Measurements from ENCODE around the gene SRSF9. TPM values are rescaled to one million over a fixed set of nuclear protein-coding genes. Genes with fewer than 3 reads are reported as not detected.

Gene SRSF9
- total and polyA plus RNA-seq, 2 donors (not counting 1 experiment from before 2014, with no cell fraction given): 96.3 to 157 TPM

GRCh38 chr12:120495186-120495730 is 25.7 kb upstream of the SRSF9 start:
- Histone ChIP-seq H3K4me1 (ENCODE audit: control insufficient read depth in 2 of 2, insufficient read depth in 2 of 2, low read length in 2 of 2) (peaks cover 17% of the 10 kb centered on the region in 2 donors), H4K20me1 (ENCODE audit: control insufficient read depth, insufficient read depth, low read length, poor library complexity, severe bottlenecking) (peaks cover 20% of the 10 kb centered on the region), H3K36me3 (replicated peaks in 1 of 2; ENCODE audit: control extremely low read depth in 1 of 2, control insufficient read depth in 1 of 2, extremely low read depth in 1 of 2, insufficient read depth in 2 of 2, low read length in 1 of 2) (peaks cover 0 to 5% of the 10 kb centered on the region in 2 experiments), H3K27ac (ENCODE audit: low read length in 2 of 2) (peak overlapping the region; percentile 30 to 78), H3K27me3 (replicated peaks in 1 of 4; ENCODE audit: control extremely low read depth in 1 of 4, control insufficient read depth in 3 of 4, insufficient read depth in 4 of 4, low read length in 3 of 4) (no peaks in the 10 kb centered on the region), H3K4me2 (replicated peaks; ENCODE audit: low read depth, low read length, poor library complexity, severe bottlenecking) (peak overlapping the region; percentile 87), H3K9me3 (ENCODE audit: control extremely low read depth in 1 of 3, control insufficient read depth in 2 of 3, insufficient read depth in 1 of 3, low read length in 2 of 3) (no peaks in the 10 kb centered on the region), H3K4me3 (ENCODE audit: control extremely low read depth in 1 of 5, extremely low read depth in 1 of 5, insufficient read depth in 1 of 5, low read depth in 2 of 5, low read length in 4 of 5) (peak overlapping the region in 4 of 5 experiments; percentile 73 to 90 (median 85)), H3K79me2 (ENCODE audit: control insufficient read depth, insufficient read depth, low read length) (peaks cover 24% of the 10 kb centered on the region), H3K9ac (ENCODE audit: low read length) (peak overlapping the region; percentile 82), H2AFZ (ENCODE audit: insufficient read depth, low read depth, low read length, poor library complexity, severe bottlenecking) (peak overlapping the region; percentile 83)
- Mint-ChIP-seq H3K4me3 (peak overlapping the region; percentile 98), H3K27me3 (no peaks in the 10 kb centered on the region), H3K9me3 (ENCODE audit: insufficient read depth) (no peaks in the 10 kb centered on the region), H3K27ac (peak overlapping the region; percentile 93), H3K4me1 (peaks cover 28% of the 10 kb centered on the region)
- POLR2A ChIA-PET: interaction anchor here (0.6 to 2.0 kb wide), 3 partner anchors 14 to 43 kb away, joined by 3 to 26 read pairs (median 3); partner anchors contain the start of gene SRSF9
- DNase-seq (no peak), ATAC-seq (ENCODE audit: low read depth) (no peak)
- CTCF ChIA-PET: interaction anchor here (0.5 to 2.1 kb wide), 10 partner anchors 25 to 1040 kb away, joined by 3 to 10 read pairs (median 4); partner anchors contain the start of genes COQ5 and RNU4-1
- 50% methylated on average over 12 of the region's 17 CpGs for WGBS (ENCODE audit: insufficient coverage)
- intact Hi-C loops (cut with micrococcal nuclease): loop anchor here (1.0 to 5.0 kb wide), 2 partner anchors 34 to 87 kb away; partner anchors contain the start of genes COQ5 and POP5
- no peak for TF ChIP-seq EZH2 (IDR thresholded peaks at IDR 0.05; ENCODE audit: borderline replicate concordance, insufficient read depth, low read depth, low read length, poor library complexity, severe bottlenecking)
- TF ChIP-seq, protein P1, sequence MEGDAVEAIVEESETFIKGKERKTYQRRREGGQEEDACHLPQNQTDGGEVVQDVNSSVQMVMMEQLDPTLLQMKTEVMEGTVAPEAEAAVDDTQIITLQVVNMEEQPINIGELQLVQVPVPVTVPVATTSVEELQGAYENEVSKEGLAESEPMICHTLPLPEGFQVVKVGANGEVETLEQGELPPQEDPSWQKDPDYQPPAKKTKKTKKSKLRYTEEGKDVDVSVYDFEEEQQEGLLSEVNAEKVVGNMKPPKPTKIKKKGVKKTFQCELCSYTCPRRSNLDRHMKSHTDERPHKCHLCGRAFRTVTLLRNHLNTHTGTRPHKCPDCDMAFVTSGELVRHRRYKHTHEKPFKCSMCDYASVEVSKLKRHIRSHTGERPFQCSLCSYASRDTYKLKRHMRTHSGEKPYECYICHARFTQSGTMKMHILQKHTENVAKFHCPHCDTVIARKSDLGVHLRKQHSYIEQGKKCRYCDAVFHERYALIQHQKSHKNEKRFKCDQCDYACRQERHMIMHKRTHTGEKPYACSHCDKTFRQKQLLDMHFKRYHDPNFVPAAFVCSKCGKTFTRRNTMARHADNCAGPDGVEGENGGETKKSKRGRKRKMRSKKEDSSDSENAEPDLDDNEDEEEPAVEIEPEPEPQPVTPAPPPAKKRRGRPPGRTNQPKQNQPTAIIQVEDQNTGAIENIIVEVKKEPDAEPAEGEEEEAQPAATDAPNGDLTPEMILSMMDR (IDR thresholded peaks at IDR 0.05): no peak

GRCh38 chr12:120490833-120491512 is 21.4 kb upstream of the SRSF9 start:
- DNase-seq: no peak
- H3K4me1 Mint-ChIP-seq: peaks cover 13% of the 10 kb centered on the region
- H3K27ac ChIP-seq (ENCODE audit: low read length in 2 of 2): no peak overlapping the region
- 100% methylated on average over 1 of the region's 2 CpGs for WGBS (ENCODE audit: insufficient coverage)
- H3K27ac Mint-ChIP-seq: no peak overlapping the region
- H3K4me3 Mint-ChIP-seq: no peak overlapping the region
- no peaks in the 10 kb centered on the region for H3K27me3 Mint-ChIP-seq
- H3K27me3 ChIP-seq (replicated peaks in 1 of 4; ENCODE audit: control extremely low read depth in 1 of 4, control insufficient read depth in 3 of 4, insufficient read depth in 4 of 4, low read length in 3 of 4): no peaks in the 10 kb centered on the region
- no peak overlapping the region for H2AFZ ChIP-seq (ENCODE audit: insufficient read depth, low read depth, low read length, poor library complexity, severe bottlenecking)
- intact Hi-C loops (cut with micrococcal nuclease): no loop called here
- CTCF ChIA-PET: interaction anchor here (1.7 kb wide), 1 partner anchor 23 kb away, joined by 4 read pairs; no protein-coding TSS in a partner anchor
- H3K79me2 ChIP-seq (ENCODE audit: control insufficient read depth, insufficient read depth, low read length): peaks cover 7% of the 10 kb centered on the region
- no peak overlapping the region for H3K9ac ChIP-seq (ENCODE audit: low read length)
- H3K9me3 Mint-ChIP-seq (ENCODE audit: insufficient read depth): no peaks in the 10 kb centered on the region
- ATAC-seq (ENCODE audit: low read depth): no peak
- H3K36me3 ChIP-seq (replicated peaks in 1 of 2; ENCODE audit: control extremely low read depth in 1 of 2, control insufficient read depth in 1 of 2, extremely low read depth in 1 of 2, insufficient read depth in 2 of 2, low read length in 1 of 2): no peaks in the 10 kb centered on the region
- no peaks in the 10 kb centered on the region for H3K9me3 ChIP-seq (ENCODE audit: control extremely low read depth in 1 of 3, control insufficient read depth in 2 of 3, insufficient read depth in 1 of 3, low read length in 2 of 3)
- POLR2A ChIA-PET: no interaction called here
- H4K20me1 ChIP-seq (ENCODE audit: control insufficient read depth, insufficient read depth, low read length, poor library complexity, severe bottlenecking): no peaks in the 10 kb centered on the region
- no peak overlapping the region for H3K4me2 ChIP-seq (replicated peaks; ENCODE audit: low read depth, low read length, poor library complexity, severe bottlenecking)
- no peak overlapping the region for H3K4me3 ChIP-seq (ENCODE audit: control extremely low read depth in 1 of 5, extremely low read depth in 1 of 5, insufficient read depth in 1 of 5, low read depth in 2 of 5, low read length in 4 of 5)
- H3K4me1 ChIP-seq (ENCODE audit: control insufficient read depth in 2 of 2, insufficient read depth in 2 of 2, low read length in 2 of 2): peaks cover 6% of the 10 kb centered on the region in 2 donors
- TF ChIP-seq EZH2 (IDR thresholded peaks at IDR 0.05; ENCODE audit: borderline replicate concordance, insufficient read depth, low read depth, low read length, poor library complexity, severe bottlenecking): no peak
- TF ChIP-seq, protein P1 (IDR thresholded peaks at IDR 0.05): no peak
